ENCODE data around the gene PCDHB4.
"Not testable (repeated sequence)": the region's sequence is repeated elsewhere in the genome, so short reads cannot be mapped to it uniquely, and the experiment has no call there.

The PCDHB4 gene

DNA sequence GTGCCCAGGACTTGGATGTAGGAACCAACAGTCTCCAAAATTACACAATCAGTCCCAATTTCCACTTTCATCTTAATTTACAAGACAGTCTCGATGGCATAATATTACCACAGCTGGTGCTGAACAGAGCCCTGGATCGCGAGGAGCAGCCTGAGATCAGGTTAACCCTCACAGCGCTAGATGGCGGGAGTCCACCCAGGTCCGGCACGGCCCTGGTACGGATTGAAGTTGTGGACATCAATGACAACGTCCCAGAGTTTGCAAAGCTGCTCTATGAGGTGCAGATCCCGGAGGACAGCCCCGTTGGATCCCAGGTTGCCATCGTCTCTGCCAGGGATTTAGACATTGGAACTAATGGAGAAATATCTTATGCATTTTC, 26.4 kb upstream of the PCDHB4 start:
- Histone ChIP-seq H3K9me3 (peaks cover 6 to 81% (median 46%) of the 10 kb centered on the region in 3 donors), H3K4me1 (no peaks in the 10 kb centered on the region), H3K27me3 (peaks cover 0 to 4% of the 10 kb centered on the region in 2 donors), H3K27ac (no peak overlapping the region), H3K4me3 (peak overlapping the region in 1 of 2 donors; percentile 29), H3K36me3 (peaks cover 0 to 3% (median 0%) of the 10 kb centered on the region in 3 donors)
- TF ChIP-seq CTCF (IDR thresholded peaks at IDR 0.05): no peak
- intact Hi-C loops (cut with DNase I; ENCODE audit: low total_unique reads): no loop called here
- DNase-seq: no peak

DNA sequence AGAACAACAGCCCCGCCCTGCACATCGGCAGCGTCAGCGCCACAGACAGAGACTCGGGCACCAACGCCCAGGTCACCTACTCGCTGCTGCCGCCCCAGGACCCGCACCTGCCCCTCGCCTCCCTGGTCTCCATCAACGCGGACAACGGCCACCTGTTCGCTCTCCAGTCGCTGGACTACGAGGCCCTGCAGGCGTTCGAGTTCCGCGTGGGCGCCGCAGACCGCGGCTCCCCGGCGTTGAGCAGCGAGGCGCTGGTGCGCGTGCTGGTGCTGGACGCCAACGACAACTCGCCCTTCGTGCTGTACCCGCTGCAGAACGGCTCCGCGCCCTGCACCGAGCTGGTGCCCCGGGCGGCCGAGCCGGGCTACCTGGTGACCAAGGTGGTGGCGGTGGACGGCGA, 25.4 kb upstream of the PCDHB4 start:
- peaks cover 10 to 83% (median 49%) of the 10 kb centered on the region in 3 donors for H3K9me3 ChIP-seq
- H3K4me1 ChIP-seq; H3K36me3 ChIP-seq; H3K27ac ChIP-seq; H3K27me3 ChIP-seq; DNase-seq; H3K4me3 ChIP-seq; intact Hi-C loops (cut with DNase I; ENCODE audit: low total_unique reads): not testable (repeated sequence)

DNA sequence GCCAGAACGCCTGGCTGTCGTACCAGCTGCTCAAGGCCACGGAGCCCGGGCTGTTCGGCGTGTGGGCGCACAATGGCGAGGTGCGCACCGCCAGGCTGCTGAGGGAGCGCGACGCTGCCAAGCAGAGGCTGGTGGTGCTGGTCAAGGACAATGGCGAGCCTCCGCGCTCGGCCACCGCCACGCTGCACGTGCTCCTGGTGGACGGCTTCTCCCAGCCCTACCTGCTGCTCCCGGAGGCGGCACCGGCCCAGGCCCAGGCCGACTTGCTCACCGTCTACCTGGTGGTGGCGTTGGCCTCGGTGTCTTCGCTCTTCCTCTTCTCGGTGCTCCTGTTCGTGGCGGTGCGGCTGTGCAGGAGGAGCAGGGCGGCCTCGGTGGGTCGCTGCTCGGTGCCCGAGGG, 25.0 kb upstream of the PCDHB4 start:
- DNase-seq; H3K27me3 ChIP-seq; H3K27ac ChIP-seq; H3K4me3 ChIP-seq; H3K4me1 ChIP-seq; intact Hi-C loops (cut with DNase I; ENCODE audit: low total_unique reads); H3K36me3 ChIP-seq: not testable (repeated sequence)
- H3K9me3 ChIP-seq: peaks cover 10 to 87% (median 51%) of the 10 kb centered on the region in 3 donors

GRCh38 chr5:141100243-141100805, 21.3 kb upstream of the PCDHB4 start, which contains the start of gene PCDHB3:
TSS of gene PCDHB3 (plus strand) at chr5:141100473. CDS start at chr5:141100650, 177 bp downstream.
- intact Hi-C loops (cut with DNase I; ENCODE audit: low total_unique reads): no loop called here
- Histone ChIP-seq H3K4me1 (no peaks in the 10 kb centered on the region), H3K27ac (no peak within 1 kb of the TSS), H3K4me3 (peak within 1 kb of the TSS in 1 of 2 donors; percentile 18), H3K27me3 (no peaks in the 10 kb centered on the region), H3K36me3 (no peaks in the 10 kb centered on the region), H3K9me3 (peaks cover 6 to 68% (median 53%) of the 10 kb centered on the region in 3 donors)
- peak in 1 of 2 experiments; percentile 8 for TF ChIP-seq CTCF (IDR thresholded peaks at IDR 0.05)
- DNase-seq: no peak

DNA sequence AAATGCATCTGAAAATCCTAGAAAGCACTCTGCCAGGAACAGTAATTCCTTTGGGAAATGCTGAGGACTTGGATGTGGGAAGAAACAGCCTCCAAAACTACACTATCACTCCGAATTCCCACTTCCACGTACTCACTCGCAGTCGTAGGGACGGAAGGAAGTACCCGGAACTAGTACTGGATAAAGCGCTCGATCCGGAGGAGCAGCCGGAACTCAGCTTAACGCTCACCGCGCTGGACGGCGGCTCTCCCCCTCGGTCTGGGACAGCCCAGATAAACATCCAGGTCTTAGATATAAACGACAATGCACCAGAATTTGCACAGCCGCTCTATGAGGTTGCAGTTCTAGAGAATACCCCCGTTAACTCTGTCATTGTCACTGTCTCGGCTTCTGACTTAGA, 20.6 kb upstream of the PCDHB4 start:
- Histone ChIP-seq H3K4me3 (peak overlapping the region in 1 of 2 donors; percentile 18), H3K27me3 (no peaks in the 10 kb centered on the region), H3K4me1 (no peaks in the 10 kb centered on the region), H3K36me3 (no peaks in the 10 kb centered on the region), H3K9me3 (peaks cover 6 to 66% (median 46%) of the 10 kb centered on the region in 3 donors), H3K27ac (no peak overlapping the region)
- intact Hi-C loops (cut with DNase I; ENCODE audit: low total_unique reads): no loop called here
- no peak for TF ChIP-seq CTCF (IDR thresholded peaks at IDR 0.05)
- no peak for DNase-seq

DNA sequence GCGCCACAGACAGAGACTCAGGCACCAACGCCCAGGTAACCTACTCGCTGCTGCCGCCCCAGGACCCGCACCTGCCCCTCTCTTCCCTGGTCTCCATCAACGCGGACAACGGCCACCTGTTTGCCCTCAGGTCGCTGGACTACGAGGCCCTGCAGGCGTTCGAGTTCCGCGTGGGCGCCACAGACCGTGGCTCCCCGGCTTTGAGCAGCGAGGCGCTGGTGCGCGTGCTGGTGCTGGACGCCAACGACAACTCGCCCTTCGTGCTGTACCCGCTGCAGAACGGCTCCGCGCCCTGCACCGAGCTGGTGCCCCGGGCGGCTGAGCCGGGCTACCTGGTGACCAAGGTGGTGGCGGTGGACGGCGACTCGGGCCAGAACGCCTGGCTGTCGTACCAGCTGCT, 19.5 kb upstream of the PCDHB4 start:
- DNase-seq; H3K27ac ChIP-seq; H3K27me3 ChIP-seq; H3K4me1 ChIP-seq; H3K36me3 ChIP-seq; H3K4me3 ChIP-seq; intact Hi-C loops (cut with DNase I; ENCODE audit: low total_unique reads): not testable (repeated sequence)
- peaks cover 6 to 63% (median 43%) of the 10 kb centered on the region in 3 donors for H3K9me3 ChIP-seq

- H3K36me3 ChIP-seq; H3K27ac ChIP-seq; H3K4me3 ChIP-seq; H3K27me3 ChIP-seq; intact Hi-C loops (cut with DNase I; ENCODE audit: low total_unique reads); DNase-seq; H3K4me1 ChIP-seq: not testable (repeated sequence)
- peaks cover 6 to 63% (median 43%) of the 10 kb centered on the region in 3 donors for H3K9me3 ChIP-seq
Observed at GRCh38 chr5:141102471-141102870, 19.1 kb upstream of the PCDHB4 start.

DNA sequence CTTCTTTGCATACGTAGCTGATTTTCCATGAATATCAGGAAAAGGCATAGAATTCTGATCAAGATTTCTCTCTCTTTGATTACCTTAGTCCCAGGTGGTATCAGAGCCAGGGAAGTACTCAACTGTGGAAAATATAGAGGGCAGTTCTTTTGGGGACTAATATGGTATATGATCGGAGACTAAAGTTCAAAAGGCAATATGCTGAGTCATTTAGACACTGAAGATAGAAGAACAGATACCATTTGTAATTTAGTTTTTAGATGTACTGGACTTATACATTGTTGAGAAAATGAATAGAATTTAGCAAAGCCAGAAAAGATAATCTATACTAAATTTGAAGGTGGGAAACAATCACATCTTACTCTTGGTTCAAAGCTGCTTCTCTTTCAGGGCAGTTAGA, 16.3 kb upstream of the PCDHB4 start:
- H3K36me3 ChIP-seq: no peaks in the 10 kb centered on the region
- no peak for TF ChIP-seq CTCF (IDR thresholded peaks at IDR 0.05)
- no peak overlapping the region for H3K27ac ChIP-seq
- H3K4me1 ChIP-seq: no peaks in the 10 kb centered on the region
- no peak overlapping the region for H3K4me3 ChIP-seq
- intact Hi-C loops (cut with DNase I; ENCODE audit: low total_unique reads): no loop called here
- H3K9me3 ChIP-seq: peaks cover 2 to 47% (median 42%) of the 10 kb centered on the region in 3 donors
- no peak for DNase-seq
- no peaks in the 10 kb centered on the region for H3K27me3 ChIP-seq

Data from tibial artery (tissue), 4 donors.